Cerebellar cortex (tissue), 1 donor: ENCODE measurements around the gene SERBP1.
A peak's percentile ranks its signal among the peaks of the same experiment; 100 is the strongest.
"Not testable (repeated sequence)": the region's sequence is repeated elsewhere in the genome, so short reads cannot be mapped to it uniquely, and the experiment has no call there.

Experiments
- DNase-seq: peaks from one replicate; pipeline ENCODE4 v3.0.0-alpha.2; 2015; ENCODE audit warnings: low spot score

SERBP1 gene

GRCh38 chr1:67430358-67431155 is at the start of gene SERBP1:
SERBP1 (minus strand) TSS chr1:67430402; CDS start chr1:67430300, 102 bp downstream.
- DNase-seq = peak; percentile 97

- no peak for DNase-seq
These were observed 49.1 kb upstream of the SERBP1 start for GRCh38 chr1:67479146-67479891.

GRCh38 chr1:67476906-67477305 is 46.7 kb upstream of the SERBP1 start:
- no peak for DNase-seq

- no peak for DNase-seq
These were observed 45.8 kb upstream of the SERBP1 start for GRCh38 chr1:67476006-67476482.

- DNase-seq = no peak
These were observed 41.9 kb upstream of the SERBP1 start for GRCh38 chr1:67472056-67472455.

GRCh38 chr1:67469431-67469830 is 39.2 kb upstream of the SERBP1 start:
- DNase-seq = no peak

GRCh38 chr1:67468066-67468718 is 38.0 kb upstream of the SERBP1 start:
- no peak for DNase-seq

- no peak for DNase-seq
These were observed 35.2 kb upstream of the SERBP1 start for GRCh38 chr1:67465375-67465774.

GRCh38 chr1:67464746-67465145 is 34.5 kb upstream of the SERBP1 start:
- DNase-seq = no peak

- no peak for DNase-seq
These were observed 33.9 kb upstream of the SERBP1 start for GRCh38 chr1:67464058-67464457.

- DNase-seq = no peak
These were observed 33.2 kb upstream of the SERBP1 start for GRCh38 chr1:67463298-67463955.

- no peak for DNase-seq
These were observed 30.7 kb upstream of the SERBP1 start for GRCh38 chr1:67460676-67461500.

GRCh38 chr1:67459068-67459467 is 28.9 kb upstream of the SERBP1 start:
- DNase-seq = no peak

- DNase-seq = no peak
These were observed 28.5 kb upstream of the SERBP1 start for GRCh38 chr1:67458663-67459062.

- no peak for DNase-seq
These were observed 27.0 kb upstream of the SERBP1 start for GRCh38 chr1:67457247-67457646.

GRCh38 chr1:67451815-67452214 is 21.6 kb upstream of the SERBP1 start:
- DNase-seq = no peak

GRCh38 chr1:67451356-67451755 is 21.2 kb upstream of the SERBP1 start:
- no peak for DNase-seq

- DNase-seq = no peak
These were observed 16.7 kb upstream of the SERBP1 start for GRCh38 chr1:67446893-67447292.

- not testable (repeated sequence) for DNase-seq
These were observed 15.8 kb upstream of the SERBP1 start for GRCh38 chr1:67446014-67446413.

- DNase-seq = no peak
These were observed 11.6 kb upstream of the SERBP1 start for GRCh38 chr1:67441739-67442281.

- DNase-seq = no peak
These were observed 11.0 kb upstream of the SERBP1 start for GRCh38 chr1:67441183-67441582.
